ENCODE data around the gene PXT1. TPM values are rescaled to one million over a fixed set of nuclear protein-coding genes. Genes with fewer than 3 reads are reported as not detected.

Gene PXT1
- total and polyA plus RNA-seq, 9 of the 15 experiments (the other 6 are each of a cell fraction or from before 2014, with no cell fraction given): 0.09 to 0.11 (median 0.10) TPM; not detected in 5

- peak; percentile 87 for TF ChIP-seq ATF7 (IDR thresholded peaks at IDR 0.05)
- TF ChIP-seq HNRNPUL1 (IDR thresholded peaks at IDR 0.05; ENCODE audit: low read length): no peak
- TF ChIP-seq RHOXF2B (CRISPR knock-in tag; conservative IDR thresholded peaks at IDR 0.05): no peak
- TF ChIP-seq MITF (IDR thresholded peaks at IDR 0.05): no peak
- TF ChIP-seq ZNF518B (CRISPR knock-in tag; IDR thresholded peaks at IDR 0.05): no peak
- TF ChIP-seq ZFX (CRISPR knock-in tag; IDR thresholded peaks at IDR 0.05): peak; percentile 91
- TF ChIP-seq, protein P1, sequence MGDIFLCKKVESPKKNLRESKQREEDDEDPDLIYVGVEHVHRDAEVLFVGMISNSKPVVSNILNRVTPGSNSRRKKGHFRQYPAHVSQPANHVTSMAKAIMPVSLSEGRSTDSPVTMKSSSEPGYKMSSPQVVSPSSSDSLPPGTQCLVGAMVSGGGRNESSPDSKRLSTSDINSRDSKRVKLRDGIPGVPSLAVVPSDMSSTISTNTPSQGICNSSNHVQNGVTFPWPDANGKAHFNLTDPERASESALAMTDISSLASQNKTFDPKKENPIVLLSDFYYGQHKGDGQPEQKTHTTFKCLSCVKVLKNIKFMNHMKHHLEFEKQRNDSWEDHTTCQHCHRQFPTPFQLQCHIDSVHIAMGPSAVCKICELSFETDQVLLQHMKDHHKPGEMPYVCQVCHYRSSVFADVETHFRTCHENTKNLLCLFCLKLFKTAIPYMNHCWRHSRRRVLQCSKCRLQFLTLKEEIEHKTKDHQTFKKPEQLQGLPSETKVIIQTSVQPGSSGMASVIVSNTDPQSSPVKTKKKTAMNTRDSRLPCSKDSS (IDR thresholded peaks at IDR 0.05; ENCODE audit: low read depth, partially characterized antibody): no peak
- TF ChIP-seq ZNF444 (CRISPR knock-in tag; IDR thresholded peaks at IDR 0.05): no peak
- peak; percentile 97 for TF ChIP-seq GATAD2B (IDR thresholded peaks at IDR 0.05; ENCODE audit: borderline replicate concordance)
- TF ChIP-seq ZNF57 (CRISPR knock-in tag; IDR thresholded peaks at IDR 0.05): no peak
- TF ChIP-seq ZNF354B (CRISPR knock-in tag; IDR thresholded peaks at IDR 0.05): no peak
- peak; percentile 29; the same call in 1 of the 2 replicates for TF ChIP-seq ZNF239 (CRISPR knock-in tag; IDR thresholded peaks at IDR 0.05)
- TF ChIP-seq MCM5 (IDR thresholded peaks at IDR 0.05; ENCODE audit: low read depth): no peak
- TF ChIP-seq FOS (IDR thresholded peaks at IDR 0.05; ENCODE audit: extremely low read depth, insufficient read length): peak; percentile 47
- no peak for TF ChIP-seq NFE2L1 (tag; IDR thresholded peaks at IDR 0.05; ENCODE audit: borderline replicate concordance, low read depth)
- TF ChIP-seq ZNF133 (CRISPR knock-in tag; IDR thresholded peaks at IDR 0.05): 0 out of 2 replicates have a peak, but pooled peaks have one; percentile 53
- no peak for TF ChIP-seq ZNF212 (CRISPR knock-in tag; IDR thresholded peaks at IDR 0.05)
- TF ChIP-seq ZNF507 (tag; conservative IDR thresholded peaks at IDR 0.05): no peak
- peak; percentile 80; the same call in 1 of the 2 replicates for TF ChIP-seq ZC3H11A (IDR thresholded peaks at IDR 0.05; ENCODE audit: low read depth, low read length)
- TF ChIP-seq, protein P2, sequence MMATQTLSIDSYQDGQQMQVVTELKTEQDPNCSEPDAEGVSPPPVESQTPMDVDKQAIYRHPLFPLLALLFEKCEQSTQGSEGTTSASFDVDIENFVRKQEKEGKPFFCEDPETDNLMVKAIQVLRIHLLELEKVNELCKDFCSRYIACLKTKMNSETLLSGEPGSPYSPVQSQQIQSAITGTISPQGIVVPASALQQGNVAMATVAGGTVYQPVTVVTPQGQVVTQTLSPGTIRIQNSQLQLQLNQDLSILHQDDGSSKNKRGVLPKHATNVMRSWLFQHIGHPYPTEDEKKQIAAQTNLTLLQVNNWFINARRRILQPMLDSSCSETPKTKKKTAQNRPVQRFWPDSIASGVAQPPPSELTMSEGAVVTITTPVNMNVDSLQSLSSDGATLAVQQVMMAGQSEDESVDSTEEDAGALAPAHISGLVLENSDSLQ (IDR thresholded peaks at IDR 0.05): 0 out of 2 replicates have a peak, but pooled peaks have one; percentile 10
- TF ChIP-seq NCOA6 (IDR thresholded peaks at IDR 0.05): no peak
These were observed at the start of gene PXT1, which contains the start of gene KCTD20 (continued) for GRCh38 chr6:36442671-36443470.
